T follicular helper cell (primary cell): ENCODE results near the gene GXYLT1.
"Not testable (repeated sequence)": the region's sequence is repeated elsewhere in the genome, so short reads cannot be mapped to it uniquely, and the experiment has no call there.

Experiments
- DNase-seq: peaks from one replicate; pipeline ENCODE4 v3.0.0-alpha.2; 2020; ENCODE audit warnings: low read depth

Gene GXYLT1

DNA sequence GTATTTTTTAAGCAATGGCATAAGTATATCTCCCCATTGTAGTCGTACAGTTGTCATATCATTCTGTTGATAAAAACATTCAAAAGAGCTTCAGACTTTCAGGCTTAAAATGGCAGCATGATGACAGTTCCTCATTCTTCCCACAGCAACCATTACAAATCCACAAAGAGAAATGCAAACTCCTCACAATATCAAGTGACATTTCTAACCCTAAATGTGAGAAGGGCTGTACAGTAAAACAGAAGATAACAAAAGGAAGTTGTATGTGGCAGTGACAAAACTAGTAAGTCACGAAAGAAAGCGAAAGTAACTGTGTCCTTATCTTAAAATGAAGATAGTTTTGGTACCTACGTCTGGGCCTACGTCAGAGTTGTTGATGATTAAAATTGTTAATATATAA is 46.7 kb downstream of the GXYLT1 start:
- peak; percentile 4 for DNase-seq

DNA sequence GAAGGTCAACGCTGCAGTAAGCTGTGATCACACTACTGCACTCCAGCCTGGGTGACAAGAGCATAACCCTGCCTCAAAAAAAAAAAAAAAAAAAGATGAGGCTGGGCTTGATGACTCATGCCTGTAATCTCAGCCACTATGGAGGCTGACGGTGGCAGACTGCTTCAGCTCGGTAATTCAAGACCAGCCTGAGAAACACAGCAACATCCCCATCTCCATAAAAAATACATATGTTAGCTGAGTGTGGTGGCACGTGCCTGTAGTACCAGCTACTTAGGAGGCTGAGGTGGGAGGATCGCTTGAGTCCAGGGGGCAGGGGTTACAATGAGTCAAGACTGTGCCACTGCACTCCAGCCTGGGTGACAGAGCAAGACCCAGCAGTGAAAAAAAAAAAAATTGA is 50.4 kb downstream of the GXYLT1 start:
- DNase-seq, result no peak

DNA sequence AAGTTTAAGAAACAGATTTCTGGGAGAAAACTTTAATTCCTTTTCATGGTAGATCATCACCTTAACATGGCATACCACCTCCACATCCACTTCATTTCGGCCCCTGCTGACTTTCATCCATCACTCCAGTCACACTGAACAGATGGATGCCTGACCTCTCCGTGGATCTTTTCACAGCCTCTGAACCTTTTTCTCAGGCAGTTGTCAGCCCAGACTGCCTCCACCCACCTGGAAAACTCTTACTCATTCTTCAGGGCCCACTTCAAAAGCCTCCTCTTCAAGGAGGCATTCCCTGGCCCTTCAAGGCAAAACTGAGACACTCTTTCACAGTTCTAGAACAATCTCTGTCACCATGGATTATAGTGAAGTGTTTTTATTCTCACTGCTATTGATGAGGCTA is 52.9 kb downstream of the GXYLT1 start:
- no peak for DNase-seq

DNA sequence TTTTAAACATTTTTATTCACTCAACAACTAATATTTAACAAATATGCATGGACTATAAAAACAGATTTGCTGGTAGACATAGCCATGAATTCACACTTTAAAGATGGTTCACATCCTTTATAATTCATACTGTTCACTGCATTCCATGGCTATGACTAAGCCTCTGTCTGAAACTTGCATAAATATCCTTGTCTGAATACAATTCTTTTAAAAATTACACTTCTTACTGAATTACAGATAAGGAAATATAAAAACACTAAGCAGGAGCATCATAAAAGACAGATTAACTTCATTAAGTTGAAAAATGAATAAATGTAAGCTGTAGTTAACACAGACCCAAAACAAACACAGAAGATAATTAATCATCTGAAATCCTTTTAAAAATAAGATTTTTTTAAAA is 53.8 kb downstream of the GXYLT1 start:
- DNase-seq, result no peak

DNA sequence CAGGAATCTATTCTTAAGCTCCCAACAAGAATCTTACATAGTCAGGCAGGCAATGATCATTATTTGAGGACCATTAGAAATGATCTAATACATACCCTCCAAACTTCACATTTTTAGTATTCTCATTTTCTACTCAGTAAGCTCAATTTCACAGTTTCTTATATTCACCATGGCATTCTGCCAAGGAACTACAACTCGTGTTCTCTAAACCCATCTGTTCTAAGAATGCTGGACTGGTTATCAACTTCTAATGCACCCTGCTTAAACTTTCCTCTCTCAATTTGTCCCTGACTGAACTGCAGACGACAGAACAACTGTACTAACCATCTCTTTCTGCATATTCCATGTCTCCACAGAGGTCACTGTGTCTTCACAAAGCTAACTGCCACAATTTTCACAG is 58.6 kb downstream of the GXYLT1 start:
- DNase-seq, result no peak

DNA sequence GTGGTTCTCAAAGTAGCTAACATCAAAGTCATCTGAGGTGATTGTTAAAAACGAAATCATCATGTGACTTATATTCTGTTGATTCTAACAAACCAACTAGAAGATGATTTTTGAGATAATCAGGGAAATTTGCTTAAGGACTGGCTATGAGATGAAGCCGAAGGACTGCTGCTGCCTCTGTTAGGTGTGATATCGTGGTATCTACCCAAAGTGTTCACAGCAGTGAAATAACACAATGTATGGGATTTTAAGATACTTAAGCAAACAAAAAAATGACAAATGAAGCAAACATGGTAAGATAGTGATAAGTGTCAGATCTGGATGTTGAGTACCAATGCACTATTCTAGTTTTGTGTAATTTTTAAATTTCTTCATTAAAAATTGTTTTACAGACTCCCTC is 59.1 kb downstream of the GXYLT1 start:
- no peak for DNase-seq

DNA sequence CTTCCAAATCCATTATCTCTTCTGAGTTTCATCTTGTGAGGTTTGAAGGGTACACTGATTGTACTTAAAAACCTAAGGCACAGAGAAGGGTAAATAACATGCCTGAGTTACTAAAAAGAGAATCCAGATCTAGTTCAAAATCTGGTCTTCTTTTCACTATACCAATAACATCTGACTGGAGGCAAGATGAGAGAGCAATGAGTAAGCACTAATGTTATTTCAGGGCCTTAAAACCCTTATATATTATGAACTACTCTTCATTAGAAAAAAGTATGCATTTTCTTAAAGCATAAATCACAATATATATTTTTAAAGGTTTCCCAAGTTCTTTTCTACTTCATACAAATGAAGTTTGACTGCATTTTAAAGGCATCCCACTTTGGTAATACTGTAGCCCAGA is 60.2 kb downstream of the GXYLT1 start:
- DNase-seq, result no peak

DNA sequence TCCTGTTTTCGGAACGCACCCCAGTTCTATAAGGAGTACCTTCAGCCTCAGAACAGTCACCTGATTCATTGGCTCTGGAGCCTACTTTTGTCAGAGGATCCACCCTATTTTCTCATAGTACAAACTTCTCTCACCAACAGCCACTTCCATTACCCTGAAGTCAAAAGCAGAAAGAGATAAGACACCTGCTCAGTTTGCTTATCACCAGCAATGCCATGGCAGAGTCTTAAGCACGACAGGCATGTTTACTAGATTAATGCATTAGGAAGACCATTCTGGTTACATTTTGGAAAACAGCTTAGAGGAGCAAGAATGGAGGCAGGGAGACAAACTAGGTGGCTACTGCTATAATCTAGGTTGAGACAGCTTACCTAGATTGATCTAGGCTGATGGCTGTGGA is 67.7 kb downstream of the GXYLT1 start:
- no peak for DNase-seq

DNA sequence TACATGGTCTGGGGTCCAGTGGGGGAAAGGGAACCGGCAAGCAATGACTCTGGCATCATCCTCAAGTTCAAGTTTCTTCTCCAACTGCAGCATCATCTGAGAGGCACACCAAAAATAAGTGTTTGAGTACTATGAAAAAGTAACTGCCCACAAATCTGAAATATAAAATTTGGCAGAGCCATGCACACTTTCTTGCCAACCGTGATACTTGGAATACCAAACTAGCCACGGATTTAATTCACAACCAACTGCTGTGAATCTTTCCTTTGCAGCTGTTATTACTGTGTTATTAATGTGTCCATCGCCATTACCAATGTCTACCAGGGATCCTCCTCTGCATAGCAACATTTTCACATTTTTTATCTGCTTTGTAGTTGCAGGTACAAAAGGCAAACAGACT is 74.6 kb downstream of the GXYLT1 start:
- DNase-seq, result no peak

DNA sequence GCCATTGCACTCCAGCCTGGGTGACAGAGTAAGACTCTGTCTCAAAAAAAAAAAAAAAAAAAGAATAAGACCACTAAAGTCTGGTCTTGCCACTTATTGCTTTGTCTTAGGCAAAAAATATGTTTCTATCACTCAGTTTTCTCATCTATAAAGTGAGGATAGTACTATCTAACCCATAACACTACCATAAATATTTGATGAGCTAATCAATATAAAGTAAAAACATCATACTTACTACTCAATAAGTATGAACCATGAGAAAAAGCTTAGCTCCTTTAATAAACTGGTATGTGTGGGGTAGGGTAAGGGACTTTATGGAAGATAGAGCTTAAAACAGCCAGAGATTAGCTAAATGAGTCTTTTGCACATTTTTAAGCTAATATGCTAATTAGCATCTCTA is 85.5 kb downstream of the GXYLT1 start:
- DNase-seq, result no peak

DNA sequence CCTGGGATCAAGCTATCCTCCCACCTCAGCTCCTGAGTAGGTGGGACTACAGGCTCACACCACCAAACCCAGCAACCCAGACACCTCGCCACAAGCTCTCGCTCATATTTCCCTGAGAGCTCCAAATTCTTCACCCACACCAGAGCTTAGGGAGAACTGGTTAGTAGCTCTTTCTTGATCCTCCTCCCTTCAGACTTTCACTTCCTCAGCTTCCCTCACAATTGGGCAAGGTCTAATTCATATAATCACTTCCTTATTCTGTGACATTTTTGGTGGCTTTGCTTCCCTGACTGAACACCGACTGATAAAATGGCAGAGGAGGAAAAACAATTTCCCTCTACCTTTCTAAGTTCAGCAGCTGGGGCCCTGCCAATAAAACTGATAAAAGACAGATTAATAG is 88.5 kb downstream of the GXYLT1 start:
- no peak for DNase-seq

DNA sequence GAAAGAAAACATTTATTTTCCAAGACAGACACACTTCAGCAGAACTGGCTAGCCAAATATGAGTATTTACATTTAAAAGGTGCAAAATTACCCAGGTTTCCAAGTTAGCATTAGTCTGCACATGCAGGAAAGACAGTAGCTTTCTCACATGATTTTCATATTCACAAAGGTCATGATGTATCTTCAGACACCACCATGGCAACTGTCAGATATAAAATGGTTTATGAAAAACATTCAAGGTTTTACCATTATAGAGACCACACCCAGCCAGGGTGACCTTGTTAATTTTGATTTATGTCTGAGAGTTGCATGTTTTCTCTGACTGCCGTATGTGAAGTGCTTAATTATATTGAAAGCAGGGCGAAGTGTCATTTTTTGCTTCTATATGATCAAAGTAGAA is 91.2 kb downstream of the GXYLT1 start:
- no peak for DNase-seq

DNA sequence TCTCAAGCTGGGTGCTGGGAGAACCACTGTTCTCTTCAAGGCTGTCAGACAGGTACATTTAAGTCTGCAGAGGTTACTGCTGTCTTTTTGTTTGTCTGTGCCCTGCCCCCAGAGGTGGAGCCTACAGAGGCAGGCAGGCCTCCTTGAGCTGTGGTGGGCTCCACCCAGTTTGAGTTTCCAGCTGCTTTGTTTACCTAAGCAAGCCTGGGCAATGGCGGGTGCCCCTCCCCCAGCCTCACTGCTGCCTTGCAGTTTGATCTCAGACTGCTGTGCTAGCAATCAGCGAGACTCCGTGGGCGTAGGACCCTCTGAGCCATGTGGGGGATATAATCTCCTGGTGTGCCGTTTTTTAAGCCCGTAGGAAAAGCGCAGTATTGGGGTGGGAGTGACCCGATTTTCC is 95.7 kb downstream of the GXYLT1 start:
- DNase-seq, result not testable (repeated sequence)

DNA sequence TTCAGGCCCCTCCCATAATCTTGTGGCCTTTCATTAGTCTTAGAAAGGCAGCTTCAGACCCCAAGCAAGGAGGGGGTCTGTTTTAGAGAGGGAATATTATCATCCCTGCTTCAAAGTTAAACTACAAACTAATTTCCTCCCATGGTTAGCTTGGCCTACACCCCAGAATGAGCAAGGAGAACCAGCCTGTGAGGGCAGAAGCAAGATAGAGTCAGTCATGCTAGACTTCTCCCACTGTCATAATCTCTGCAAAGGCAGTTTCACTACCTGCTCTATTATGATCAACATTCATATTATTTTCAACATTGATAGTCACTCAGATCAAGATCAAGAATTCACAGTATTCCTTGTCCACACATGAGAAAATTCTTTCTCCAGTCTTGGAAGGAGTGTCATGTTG is 105.1 kb downstream of the GXYLT1 start:
- DNase-seq, result no peak

DNA sequence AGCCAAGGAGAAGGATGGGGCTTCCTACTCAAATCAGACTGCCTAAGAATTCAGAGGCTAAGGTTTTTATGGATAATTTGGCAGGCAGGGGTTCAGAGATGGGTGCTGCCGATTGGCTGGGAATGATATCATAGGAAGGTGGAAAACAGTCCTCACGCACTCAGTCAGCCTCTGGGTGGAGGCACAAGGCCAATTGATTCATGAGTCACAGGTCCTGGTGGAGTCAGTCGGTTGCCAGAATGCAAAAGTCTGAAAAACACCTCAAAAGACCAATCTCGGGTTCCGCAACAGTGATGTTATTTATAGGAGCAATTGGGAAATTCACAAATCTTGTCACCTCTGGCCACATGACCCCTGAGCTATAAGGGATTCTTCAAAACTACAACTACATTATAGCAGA is 105.5 kb downstream of the GXYLT1 start:
- DNase-seq, result no peak

DNA sequence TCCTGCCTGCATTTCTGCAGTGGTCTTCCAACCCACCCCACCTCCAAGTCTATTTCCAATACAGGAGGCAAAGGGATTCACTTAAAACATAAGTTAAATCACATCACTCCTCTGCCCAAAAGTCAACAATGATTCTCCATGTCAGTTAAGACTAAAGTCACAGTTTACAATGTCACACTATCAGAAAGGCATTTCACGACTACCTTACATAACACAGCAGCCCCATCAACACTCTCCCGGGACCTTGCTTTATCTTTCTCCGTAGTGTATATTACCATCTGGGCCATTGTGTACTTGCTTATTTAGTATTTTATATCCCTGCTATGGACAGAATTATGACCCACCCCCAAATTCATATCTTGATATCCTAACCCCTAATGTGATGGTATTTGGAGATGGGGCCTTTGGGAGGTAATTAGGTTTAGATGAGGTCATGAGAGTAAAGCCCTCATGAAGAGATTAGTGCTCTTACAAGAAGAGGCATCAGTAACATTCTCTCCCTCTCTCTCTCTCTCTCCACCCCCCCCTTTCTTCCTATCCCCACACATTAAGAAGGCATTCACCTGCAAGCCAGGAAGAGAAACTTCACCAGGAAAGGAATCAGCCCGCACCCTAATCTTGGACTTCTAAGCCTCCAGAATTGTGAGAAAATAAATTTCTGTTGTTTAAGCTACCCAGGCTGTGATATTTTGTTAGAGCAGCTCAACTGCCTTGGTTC is 112.7 kb downstream of the GXYLT1 start:
- DNase-seq, result no peak
